H1 (cell line): ENCODE data around the gene MGLL. TPM values are rescaled to one million over a fixed set of nuclear protein-coding genes. Genes with fewer than 3 reads are reported as not detected.

Experiments
- CTCF ChIA-PET: fragments of 300-600 bp; sonication (Branson Sonifier 250); formaldehyde crosslinking; loops from one replicate; lab custom pipeline; 2021; ENCODE audit not compliant: partially characterized antibody; lab: Charles Lee
- POLR2A ChIA-PET: fragments of 300-600 bp; sonication (Branson Sonifier 250); formaldehyde crosslinking; loops from one replicate; lab custom pipeline; 2021; ENCODE audit warnings: inconsistent platforms; ENCODE audit not compliant: partially characterized antibody; lab: Charles Lee
- DNase-seq, 2 experiments: peaks; one replicate each; pipeline versions ENCODE4 v3.0.0 to v3.0.0-alpha.2; 2010 to 2022; ENCODE audit warnings: low spot score in 2 of 2, low read depth in 1 of 2, mixed read lengths in 1 of 2
- FAIRE-seq: peaks from 2 replicates; lab custom pipeline; 2011; peaks lifted over from hg19 to GRCh38; lab: Jason Lieb, UNC
- H2AFZ ChIP-seq: 2 replicates; pipeline ENCODE4 v1.8.1; 2012; ENCODE audit warnings: low read length, inconsistent platforms
- H2AK5ac ChIP-seq: 2 replicates; pipeline ENCODE4 v1.6.1; 2013; ENCODE audit warnings: low read depth, low read length
- H2BK120ac ChIP-seq: replicated peaks from 2 replicates; pipeline ENCODE3; 2013; ENCODE audit warnings: low read depth, low read length, inconsistent platforms
- H2BK12ac ChIP-seq: 2 replicates; pipeline ENCODE4 v1.6.1; 2013; ENCODE audit warnings: low read depth, low read length
- H2BK15ac ChIP-seq: 2 replicates; pipeline ENCODE4 v1.6.1; 2013; ENCODE audit warnings: low read length
- H2BK20ac ChIP-seq: 2 replicates; pipeline ENCODE4 v1.6.1; 2013; ENCODE audit warnings: low read length
- H2BK5ac ChIP-seq: 2 replicates; pipeline ENCODE4 v1.6.1; 2013; ENCODE audit warnings: low read depth, low read length
- H3K14ac ChIP-seq: 2 replicates; pipeline ENCODE4 v1.6.1; 2013; ENCODE audit warnings: inconsistent platforms; ENCODE audit not compliant: insufficient read length
- H3K18ac ChIP-seq: 2 replicates; pipeline ENCODE4 v1.6.1; 2013; ENCODE audit warnings: low read length; ENCODE audit errors: extremely low read depth
- H3K23ac ChIP-seq: 2 replicates; pipeline ENCODE4 v1.6.1; 2013; ENCODE audit warnings: inconsistent platforms; ENCODE audit not compliant: insufficient read length
- H3K23me2 ChIP-seq: 2 replicates; pipeline ENCODE4 v1.6.1; 2013; ENCODE audit warnings: low read depth, low read length
- H3K27ac ChIP-seq: 2 replicates; pipeline ENCODE4 v1.6.1; 2011; ENCODE audit warnings: low read depth, low read length, inconsistent platforms
- H3K27me3 ChIP-seq, 4 experiments: replicated peaks in 1 of 4; 1 replicate in 1 of 4; 2 replicates in 3 of 4; pipeline versions ENCODE4 v1.6.1 to v1.8.1; 2011 to 2013; ENCODE audit warnings: low read length in 3 of 4, mild to moderate bottlenecking in 3 of 4, inconsistent platforms in 2 of 4, mixed read lengths in 2 of 4, moderate library complexity in 1 of 4; ENCODE audit not compliant: control insufficient read depth in 3 of 4, insufficient read depth in 3 of 4; ENCODE audit errors: extremely low read depth in 1 of 4
- H3K36me3 ChIP-seq, 4 experiments: 2 replicates each; pipeline versions ENCODE4 v1.6.1 to v1.8.1; 2011 to 2013; ENCODE audit warnings: mild to moderate bottlenecking in 4 of 4, low read length in 3 of 4, moderate library complexity in 2 of 4, control low read depth in 1 of 4, inconsistent platforms in 1 of 4; ENCODE audit not compliant: insufficient read depth in 4 of 4, control insufficient read depth in 2 of 4
- H3K4ac ChIP-seq: replicated peaks from 2 replicates; pipeline ENCODE3; 2013; ENCODE audit warnings: low read length, low read depth, mixed read lengths, inconsistent platforms; ENCODE audit not compliant: insufficient read length
- H3K4me1 ChIP-seq, 4 experiments: replicated peaks in 1 of 4; 1 replicate in 1 of 4; 2 replicates in 3 of 4; pipeline versions ENCODE4 v1.6.1 to v1.8.1; 2011 to 2013; ENCODE audit warnings: low read length in 3 of 4, inconsistent platforms in 2 of 4, mixed read lengths in 1 of 4; ENCODE audit not compliant: insufficient read depth in 4 of 4, control insufficient read depth in 3 of 4
- H3K4me2 ChIP-seq, 2 experiments: 2 replicates each; pipeline versions ENCODE4 v1.6.1 to v1.8.1; 2011 to 2013; ENCODE audit warnings: low read depth in 2 of 2, low read length in 2 of 2, control low read depth in 1 of 2, inconsistent platforms in 1 of 2, mild to moderate bottlenecking in 1 of 2; ENCODE audit not compliant: insufficient read depth in 1 of 2
- H3K4me3 ChIP-seq, 4 experiments: fragments of 200-600, 300-600 bp in 1 of 4; sonication (generic), shearing (Covaris generic), sonication (Bioruptor Twin) in 1 of 4; 2 replicates each; pipeline versions ENCODE4 v1.5.1 to v1.8.1; 2011 to 2016; ENCODE audit warnings: low read length in 4 of 4, low read depth in 3 of 4, control low read depth in 2 of 4, inconsistent platforms in 2 of 4, mild to moderate bottlenecking in 2 of 4, mixed read lengths in 1 of 4, moderate library complexity in 1 of 4; ENCODE audit not compliant: insufficient read depth in 2 of 4; ENCODE audit errors: extremely low read depth in 1 of 4
- H3K56ac ChIP-seq: replicated peaks from 2 replicates; pipeline ENCODE3; 2013; ENCODE audit warnings: low read depth, mild to moderate bottlenecking, mixed read lengths, low read length, inconsistent platforms; ENCODE audit not compliant: insufficient read length
- H3K79me1 ChIP-seq: 2 replicates; pipeline ENCODE4 v1.6.1; 2013; ENCODE audit warnings: low read depth, low read length, control low read depth
- H3K79me2 ChIP-seq, 2 experiments: 2 replicates each; pipeline versions ENCODE4 v1.6.1 to v1.8.1; 2012 to 2013; ENCODE audit warnings: low read length in 2 of 2, mild to moderate bottlenecking in 2 of 2, inconsistent platforms in 1 of 2; ENCODE audit not compliant: insufficient read depth in 2 of 2, control insufficient read depth in 1 of 2
- H3K9ac ChIP-seq, 4 experiments: replicated peaks in 1 of 4; 1 replicate in 1 of 4; 2 replicates in 3 of 4; pipeline versions ENCODE4 v1.6.1 to v1.8.1; 2011 to 2013; ENCODE audit warnings: low read depth in 3 of 4, low read length in 3 of 4, control low read depth in 2 of 4, mild to moderate bottlenecking in 2 of 4, moderate library complexity in 2 of 4, inconsistent platforms in 1 of 4; ENCODE audit errors: extremely low read depth in 1 of 4
- H3K9me3 ChIP-seq, 2 experiments: 2 replicates each; pipeline versions ENCODE4 v1.6.1 to v1.8.1; 2012 to 2013; ENCODE audit warnings: mild to moderate bottlenecking in 2 of 2, moderate library complexity in 2 of 2, control low read depth in 1 of 2, inconsistent platforms in 1 of 2, low read depth in 1 of 2, low read length in 1 of 2, mixed read lengths in 1 of 2; ENCODE audit not compliant: insufficient read depth in 2 of 2
- H4K20me1 ChIP-seq, 2 experiments: replicated peaks in 1 of 2; 2 replicates each; pipeline versions ENCODE3 to v1.8.1; 2011 to 2013; ENCODE audit warnings: inconsistent platforms in 2 of 2, low read length in 2 of 2, mild to moderate bottlenecking in 1 of 2; ENCODE audit not compliant: insufficient read depth in 2 of 2, control insufficient read depth in 1 of 2
- H4K5ac ChIP-seq: 2 replicates; pipeline ENCODE4 v1.6.1; 2013; ENCODE audit warnings: low read length, low read depth, mixed read lengths, inconsistent platforms; ENCODE audit not compliant: insufficient read length
- H4K8ac ChIP-seq: 2 replicates; pipeline ENCODE4 v1.8.0; 2013; ENCODE audit warnings: mild to moderate bottlenecking, moderate library complexity, low read length, inconsistent platforms; ENCODE audit not compliant: insufficient read depth; ENCODE audit errors: extremely low read depth
- H4K91ac ChIP-seq: replicated peaks from 2 replicates; pipeline ENCODE3; 2013; ENCODE audit warnings: low read length, mixed read lengths, inconsistent platforms; ENCODE audit not compliant: insufficient read length
- EP300 ChIP-seq, 2 experiments: IDR thresholded peaks; 1 replicate in 1 of 2; 2 replicates in 1 of 2; pipeline ENCODE4 v1.6.1; 2011 to 2012; ENCODE audit warnings: low read depth in 2 of 2, low read length in 2 of 2, mild to moderate bottlenecking in 2 of 2, borderline replicate concordance in 1 of 2, inconsistent platforms in 1 of 2, moderate library complexity in 1 of 2
- HDAC2 ChIP-seq, 2 experiments: fragments of 300-600 bp in 1 of 2; sonication (generic) in 1 of 2; IDR thresholded peaks; 2 replicates each; pipeline ENCODE4 v1.6.1; 2011 to 2012; ENCODE audit warnings: low read depth in 2 of 2, low read length in 2 of 2, mild to moderate bottlenecking in 2 of 2, moderate library complexity in 2 of 2, borderline replicate concordance in 1 of 2, inconsistent platforms in 1 of 2
- POLR2AphosphoS5 ChIP-seq: IDR thresholded peaks from 2 replicates; pipeline ENCODE4 v1.6.1; 2011; ENCODE audit warnings: low read depth, low read length
- RXRA ChIP-seq: IDR thresholded peaks from 2 replicates; pipeline ENCODE4 v1.6.1; 2011; ENCODE audit warnings: low read depth, mild to moderate bottlenecking, low read length, moderate library complexity; ENCODE audit not compliant: insufficient read depth
- SUZ12 ChIP-seq: fragments of 200-600 bp; sonication (generic); IDR thresholded peaks from 2 replicates; pipeline ENCODE4 v1.6.1; 2012; ENCODE audit warnings: mild to moderate bottlenecking, inconsistent platforms, low read length, moderate library complexity, mixed read lengths
- TBP ChIP-seq: IDR thresholded peaks from 2 replicates; pipeline ENCODE4 v1.6.1; 2011; ENCODE audit warnings: low read depth, low read length, improper control_type of control experiment
- YY1 ChIP-seq: IDR thresholded peaks from 2 replicates; pipeline ENCODE4 v1.6.1; 2011; ENCODE audit warnings: low read depth, mild to moderate bottlenecking, low read length
- WGBS, 2 experiments: shearing (Covaris generic) in 1 of 2; methylation state at CpG; one replicate each; pipeline versions ENCODE4 v1.1.6 to v1.1.7; 2013 to 2015; ENCODE audit warnings: low lambda C conversion rate in 2 of 2, mixed read lengths in 2 of 2, inconsistent platforms in 1 of 2, low coverage in 1 of 2, missing lambda C conversion rate in 1 of 2; ENCODE audit not compliant: insufficient replicate concordance in 2 of 2, insufficient coverage in 1 of 2, insufficient read length in 1 of 2; ENCODE audit errors: extremely low coverage in 1 of 2, missing lambda C conversion rate in 1 of 2; 5-methylcytosine and 5-hydroxymethylcytosine counted together
- polyA plus RNA-seq, 7 experiments: library from polyadenylated mRNA; depleted of rRNA in 3 of 7; stranded (reverse) in 5 of 7; unstranded in 2 of 7; fragments of >200 nt in 5 of 7; fragments of 200-250 nt in 2 of 7; gene quantifications; 1 replicate in 5 of 7; 2 replicates in 1 of 7; 4 replicates in 1 of 7; pipeline versions ENCODE4 v1.2.1 to v1.2.3, GENCODE V29; 2011 to 2013; ENCODE audit warnings: missing spikeins in 2 of 7, mixed read lengths in 2 of 7
- total RNA-seq: library from RNA; stranded (reverse); fragmentation: NEBNext Ultra II Directional; extraction: Animal tissue kit (Norgen Biotek cat#: 25700); gene quantifications from 2 replicates; pipeline ENCODE4 v1.2.1, GENCODE V29; 2021

Gene MGLL
- total and polyA plus RNA-seq, 2 of the 8 experiments (the other 6 are each of a cell fraction or from before 2014, with no cell fraction given): 0.05 to 0.34 TPM

GRCh38 chr3:127680798-127681221 is 141.5 kb downstream of the MGLL start:
- Histone ChIP-seq H3K27me3 (no peaks in the 10 kb centered on the region), H3K27ac (no peak overlapping the region), H3K4ac (no peak overlapping the region), H2BK20ac (no peak overlapping the region), H4K8ac (no peak overlapping the region), H3K23me2 (peaks cover under 1% of the 10 kb centered on the region; the same call in 1 of the 2 replicates), H3K79me1 (no peaks in the 10 kb centered on the region), H2AFZ (no peak overlapping the region), H3K9ac (no peak overlapping the region)
- POLR2A ChIA-PET: no interaction called here
- no peak for TF ChIP-seq HDAC2 (IDR thresholded peaks at IDR 0.05; ENCODE audit: borderline replicate concordance in 1 of 2, low read depth in 2 of 2, low read length in 2 of 2)
- TF ChIP-seq TBP: no peak
- TF ChIP-seq SUZ12: no peak
- TF ChIP-seq POLR2AphosphoS5: no peak
- no peak for TF ChIP-seq EP300 (IDR thresholded peaks at IDR 0.05; ENCODE audit: borderline replicate concordance in 1 of 2, low read depth in 2 of 2, low read length in 2 of 2)
- TF ChIP-seq YY1: no peak
- no peak for TF ChIP-seq RXRA
- TF ChIP-seq, all 59 proteins: peak for 0
- H3K56ac ChIP-seq: no peak overlapping the region
- no peaks in the 10 kb centered on the region for H3K79me2 ChIP-seq
- H3K14ac ChIP-seq: no peak overlapping the region
- H4K91ac ChIP-seq: no peak overlapping the region
- DNase-seq: peak in 1 of 2 experiments; percentile 27
- CTCF ChIA-PET: interaction anchor here (0.6 to 9.6 kb wide), 15 partner anchors 10 to 200 kb away, joined by 3 to 172 read pairs (median 7); no protein-coding TSS in a partner anchor
- H2BK12ac ChIP-seq: no peak overlapping the region
- no peak for FAIRE-seq
- H3K18ac ChIP-seq: no peak overlapping the region
- no peak overlapping the region for H2BK15ac ChIP-seq
- H3K9me3 ChIP-seq: no peaks in the 10 kb centered on the region
- H3K23ac ChIP-seq: no peak overlapping the region
- no peaks in the 10 kb centered on the region for H3K36me3 ChIP-seq
- H4K20me1 ChIP-seq: peaks cover 0 to 2% of the 10 kb centered on the region in 2 experiments
- H3K4me2 ChIP-seq: no peak overlapping the region
- H2AK5ac ChIP-seq: no peak overlapping the region
- H4K5ac ChIP-seq: no peak overlapping the region
- H2BK5ac ChIP-seq: no peak overlapping the region
- no peak overlapping the region for H3K4me3 ChIP-seq
- 86% methylated on average over 1 of the region's 1 CpG; no CpG with 5 or more reads in 1 of the 2 experiments for WGBS, 2 experiments
- peaks cover 0 to 6% (median 4%) of the 10 kb centered on the region in 4 experiments; a peak in 4 of 7 replicates for H3K4me1 ChIP-seq
- no peak overlapping the region for H2BK120ac ChIP-seq
